CD14-positive monocyte (primary cell): Measurements from ENCODE around the gene DOC2A. TPM values are rescaled to one million over a fixed set of nuclear protein-coding genes. Genes with fewer than 3 reads are reported as not detected.
A peak's percentile ranks its signal among the peaks of the same experiment; 100 is the strongest.

Experiments
- DNase-seq, 3 donors: peaks; one replicate each; pipeline ENCODE4 v3.0.0-alpha.2; 2011 to 2022
- H2AFZ ChIP-seq: 2 replicates; pipeline ENCODE4 v1.6.0; 2012; ENCODE audit warnings: mild to moderate bottlenecking, low read depth, low read length, inconsistent platforms; ENCODE audit not compliant: insufficient read depth, poor library complexity, severe bottlenecking
- H3K27ac ChIP-seq, 2 donors: 1 replicate in 1 of 2; 2 replicates in 1 of 2; pipeline ENCODE4 v1.5.1; 2012 to 2013; ENCODE audit warnings: low read length in 2 of 2, control low read depth in 1 of 2, inconsistent platforms in 1 of 2, low read depth in 1 of 2, mild to moderate bottlenecking in 1 of 2
- H3K27me3 ChIP-seq, 2 donors: one replicate each; pipeline versions ENCODE4 v1.6.0 to v1.6.1; 2011 to 2013; ENCODE audit warnings: low read length in 2 of 2; ENCODE audit not compliant: control insufficient read depth in 2 of 2, insufficient read depth in 2 of 2
- H3K36me3 ChIP-seq, 2 donors: replicated peaks in 1 of 2; 1 replicate in 1 of 2; 2 replicates in 1 of 2; pipeline versions ENCODE4 v1.5.1 to v1.6.1; 2012 to 2013; ENCODE audit warnings: low read length in 2 of 2, control low read depth in 1 of 2, inconsistent platforms in 1 of 2, mild to moderate bottlenecking in 1 of 2; ENCODE audit not compliant: insufficient read depth in 2 of 2, control insufficient read depth in 1 of 2
- H3K4me1 ChIP-seq, 2 donors: 1 replicate in 1 of 2; 2 replicates in 1 of 2; pipeline versions ENCODE4 v1.5.1 to v1.6.1; 2012 to 2013; ENCODE audit warnings: low read length in 2 of 2, control low read depth in 1 of 2, inconsistent platforms in 1 of 2, mild to moderate bottlenecking in 1 of 2, moderate library complexity in 1 of 2; ENCODE audit not compliant: insufficient read depth in 2 of 2, control insufficient read depth in 1 of 2
- H3K4me2 ChIP-seq: replicated peaks from 2 replicates; pipeline ENCODE3; 2012; ENCODE audit warnings: low read length, moderate library complexity, mild to moderate bottlenecking; ENCODE audit not compliant: poor library complexity, severe bottlenecking; ENCODE audit errors: extremely low read depth
- H3K4me3 ChIP-seq, 3 experiments: fragments of 200-600 bp in 1 of 3; sonication (generic) in 1 of 3; replicated peaks in 1 of 3; 1 replicate in 2 of 3; 2 replicates in 1 of 3; pipeline ENCODE4 v1.5.1; 2011 to 2013; ENCODE audit warnings: low read length in 3 of 3, mild to moderate bottlenecking in 3 of 3, control low read depth in 2 of 3, low read depth in 2 of 3, inconsistent platforms in 1 of 3, moderate library complexity in 1 of 3
- H3K79me2 ChIP-seq: 2 replicates; pipeline ENCODE4 v1.6.0; 2012; ENCODE audit warnings: mild to moderate bottlenecking, control low read depth, inconsistent platforms, low read length, moderate library complexity; ENCODE audit not compliant: insufficient read depth
- H3K9ac ChIP-seq: 2 replicates; pipeline ENCODE4 v1.6.0; 2017; ENCODE audit warnings: low read length, mild to moderate bottlenecking; ENCODE audit not compliant: insufficient read depth, poor library complexity, severe bottlenecking
- H3K9me3 ChIP-seq, 2 donors: replicated peaks in 1 of 2; 1 replicate in 1 of 2; 2 replicates in 1 of 2; pipeline versions ENCODE4 v1.5.1 to v1.6.1; 2012 to 2013; ENCODE audit warnings: low read length in 2 of 2, control low read depth in 1 of 2; ENCODE audit not compliant: control insufficient read depth in 1 of 2, insufficient read depth in 1 of 2
- H4K20me1 ChIP-seq: 2 replicates; pipeline ENCODE4 v1.6.0; 2012; ENCODE audit warnings: mild to moderate bottlenecking, low read length, control low read depth, moderate library complexity; ENCODE audit not compliant: insufficient read depth
- H3K27ac Mint-ChIP-seq, 7 donors: one replicate each; pipeline ENCODE4 v1.8.0; 2020; ENCODE audit warnings: mild to moderate bottlenecking in 7 of 7, mixed read lengths in 7 of 7, moderate library complexity in 6 of 7, inconsistent platforms in 2 of 7
- H3K27me3 Mint-ChIP-seq, 3 donors: one replicate each; pipeline ENCODE4 v1.8.0; 2021 to 2022; ENCODE audit warnings: low read depth in 3 of 3, mild to moderate bottlenecking in 3 of 3, mixed read lengths in 3 of 3, moderate library complexity in 3 of 3, inconsistent platforms in 1 of 3
- H3K36me3 Mint-ChIP-seq, 2 donors: one replicate each; pipeline ENCODE4 v1.8.0; 2020; ENCODE audit warnings: mixed read lengths in 2 of 2, inconsistent platforms in 1 of 2, mild to moderate bottlenecking in 1 of 2
- H3K4me1 Mint-ChIP-seq: one replicate; pipeline ENCODE4 v1.8.0; 2020; ENCODE audit warnings: mild to moderate bottlenecking, mixed read lengths
- H3K4me3 Mint-ChIP-seq, 2 donors: one replicate each; pipeline ENCODE4 v1.8.0; 2020; ENCODE audit warnings: mild to moderate bottlenecking in 2 of 2, mixed read lengths in 2 of 2, moderate library complexity in 1 of 2
- H3K9me3 Mint-ChIP-seq, 7 donors: one replicate each; pipeline ENCODE4 v1.8.0; 2020 to 2022; ENCODE audit warnings: mixed read lengths in 7 of 7, mild to moderate bottlenecking in 6 of 7, moderate library complexity in 6 of 7, inconsistent platforms in 2 of 7
- WGBS: methylation state at CpG from one replicate; pipeline ENCODE4 v1.1.5; 2013; ENCODE audit warnings: missing lambda C conversion rate; ENCODE audit not compliant: insufficient coverage; 5-methylcytosine and 5-hydroxymethylcytosine counted together
- intact Hi-C, 2 donors: fragments of 100-400 bp; cut with micrococcal nuclease; formaldehyde crosslinking; loops; one replicate each; pipeline versions ENCODE4 v1.15.0 to v1.15.1; 2023
- polyA minus RNA-seq: library from RNA; depleted of rRNA, polyadenylated mRNA; stranded (reverse); fragments of >200 nt; gene quantifications from 2 replicates; pipeline ENCODE4 v1.2.3, GENCODE V29; 2012
- polyA plus RNA-seq, 3 donors: library from polyadenylated mRNA; depleted of rRNA in 1 of 3; unstranded in 2 of 3; stranded (reverse) in 1 of 3; fragments of 300-500 nt in 2 of 3; fragments of >200 nt in 1 of 3; fragmentation: Illumina TruSeq in 2 of 3; gene quantifications; 1 replicate in 2 of 3; 2 replicates in 1 of 3; pipeline ENCODE4 v1.2.3, GENCODE V29; 2012 to 2021
- total RNA-seq, 12 experiments: library from RNA in 1 of 12; stranded (reverse) in 1 of 12; fragments of 120-200 nt in 1 of 12; gene quantifications; one replicate each; pipeline ENCODE4 v1.2.4 and lab custom pipeline; 2013 to 2026; ENCODE audit warnings: mixed read lengths in 6 of 12, inconsistent platforms in 1 of 12
- TF ChIP-seq, protein P1 (sequence below): fragments of 200-600 bp; IDR thresholded peaks from one replicate; pipeline ENCODE4 v1.8.0; 2022; ENCODE audit warnings: antibody characterized with exemption, mild to moderate bottlenecking

Gene DOC2A
- 0.37 TPM for total RNA-seq (2013)
- 1 to 10 TPM in 1 of 3 donors, under 1 TPM in 2; 0.23 to 3.7 (median 0.66) TPM for polyA plus RNA-seq
- 0.16 and 0.69 TPM in 2 replicates for polyA minus RNA-seq
- total RNA-seq (lab: John Stamatoyannopoulos, UW): 0.08 to 2.3 (median 0.62) reads per million in 11 experiments

DNA sequence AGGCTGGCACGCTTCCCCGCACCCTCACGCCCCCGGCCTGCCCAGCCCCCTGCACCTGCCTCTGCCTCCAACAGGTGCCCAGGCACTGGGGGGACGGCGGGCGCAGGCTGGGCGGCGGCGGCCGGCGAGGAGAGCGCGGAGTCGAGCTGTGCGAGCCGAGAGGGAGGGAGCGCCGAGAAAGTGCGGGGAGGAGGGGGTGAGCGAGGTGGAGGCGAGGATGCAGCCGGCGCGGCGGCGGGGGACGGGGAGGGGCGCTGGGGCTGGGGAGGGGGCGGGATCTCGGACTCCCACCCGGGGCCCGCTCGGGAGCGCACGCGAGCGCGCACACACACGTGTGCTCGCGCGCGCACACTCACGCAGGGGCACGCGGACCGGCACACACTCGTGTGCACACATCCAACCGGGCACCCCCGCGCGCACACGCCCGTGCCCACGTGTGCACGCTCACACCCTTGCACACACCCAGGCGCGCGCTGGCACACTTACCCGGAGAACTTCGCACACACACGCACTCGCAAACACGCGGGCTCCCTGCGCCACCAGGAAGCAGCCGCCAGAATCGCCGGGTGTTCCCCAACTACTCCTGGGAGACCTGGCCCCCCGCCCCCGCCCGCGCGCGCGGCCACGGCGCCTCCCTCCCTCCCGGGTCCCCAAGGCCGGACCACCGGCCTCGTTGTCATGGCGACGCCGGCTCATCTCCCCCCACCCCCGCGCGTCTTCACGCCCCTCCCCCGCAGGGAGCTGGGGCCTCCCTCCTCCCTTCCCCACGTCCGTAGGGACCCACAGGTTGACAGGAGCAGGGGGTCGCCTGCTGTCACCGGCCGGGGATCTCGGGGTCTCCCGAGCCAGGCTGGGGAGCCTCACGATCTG lies at the start of gene DOC2A:
TSS of gene DOC2A (minus strand) at position 184 of the 870 bp plus-strand sequence. CDS start 805 bp downstream, outside the sequence.
- no peak within 1 kb of the TSS for H3K27ac Mint-ChIP-seq
- Histone ChIP-seq H4K20me1 (no peaks in the 10 kb centered on the region), H3K79me2 (no peaks in the 10 kb centered on the region), H3K4me1 (peaks cover 10 to 17% of the 10 kb centered on the region in 2 donors), H3K9ac (no peak within 1 kb of the TSS), H3K4me2 (peak within 1 kb of the TSS; percentile 74), H2AFZ (peak within 1 kb of the TSS; percentile 59), H3K9me3 (peaks cover 0 to 12% of the 10 kb centered on the region in 2 donors), H3K27me3 (peaks cover 18 to 39% of the 10 kb centered on the region in 2 donors), H3K36me3 (no peaks in the 10 kb centered on the region), H3K27ac (no peak within 1 kb of the TSS), H3K4me3 (peak within 1 kb of the TSS; percentile 8 to 63 (median 9))
- intact Hi-C loops: no loop called here
- H3K4me1 Mint-ChIP-seq: peaks cover 7% of the 10 kb centered on the region
- peaks cover 0 to 17% (median 3%) of the 10 kb centered on the region in 7 donors for H3K9me3 Mint-ChIP-seq
- TF ChIP-seq, protein P1, sequence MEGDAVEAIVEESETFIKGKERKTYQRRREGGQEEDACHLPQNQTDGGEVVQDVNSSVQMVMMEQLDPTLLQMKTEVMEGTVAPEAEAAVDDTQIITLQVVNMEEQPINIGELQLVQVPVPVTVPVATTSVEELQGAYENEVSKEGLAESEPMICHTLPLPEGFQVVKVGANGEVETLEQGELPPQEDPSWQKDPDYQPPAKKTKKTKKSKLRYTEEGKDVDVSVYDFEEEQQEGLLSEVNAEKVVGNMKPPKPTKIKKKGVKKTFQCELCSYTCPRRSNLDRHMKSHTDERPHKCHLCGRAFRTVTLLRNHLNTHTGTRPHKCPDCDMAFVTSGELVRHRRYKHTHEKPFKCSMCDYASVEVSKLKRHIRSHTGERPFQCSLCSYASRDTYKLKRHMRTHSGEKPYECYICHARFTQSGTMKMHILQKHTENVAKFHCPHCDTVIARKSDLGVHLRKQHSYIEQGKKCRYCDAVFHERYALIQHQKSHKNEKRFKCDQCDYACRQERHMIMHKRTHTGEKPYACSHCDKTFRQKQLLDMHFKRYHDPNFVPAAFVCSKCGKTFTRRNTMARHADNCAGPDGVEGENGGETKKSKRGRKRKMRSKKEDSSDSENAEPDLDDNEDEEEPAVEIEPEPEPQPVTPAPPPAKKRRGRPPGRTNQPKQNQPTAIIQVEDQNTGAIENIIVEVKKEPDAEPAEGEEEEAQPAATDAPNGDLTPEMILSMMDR: no peak
- peaks cover 2 to 4% of the 10 kb centered on the region in 2 donors for H3K36me3 Mint-ChIP-seq
- H3K27me3 Mint-ChIP-seq: peaks cover 38 to 67% (median 51%) of the 10 kb centered on the region in 3 donors
- H3K4me3 Mint-ChIP-seq: peak within 1 kb of the TSS; percentile 61 to 83
- no peak for DNase-seq
- 0% methylated on average over 41 of the region's 99 CpGs for WGBS

DNA sequence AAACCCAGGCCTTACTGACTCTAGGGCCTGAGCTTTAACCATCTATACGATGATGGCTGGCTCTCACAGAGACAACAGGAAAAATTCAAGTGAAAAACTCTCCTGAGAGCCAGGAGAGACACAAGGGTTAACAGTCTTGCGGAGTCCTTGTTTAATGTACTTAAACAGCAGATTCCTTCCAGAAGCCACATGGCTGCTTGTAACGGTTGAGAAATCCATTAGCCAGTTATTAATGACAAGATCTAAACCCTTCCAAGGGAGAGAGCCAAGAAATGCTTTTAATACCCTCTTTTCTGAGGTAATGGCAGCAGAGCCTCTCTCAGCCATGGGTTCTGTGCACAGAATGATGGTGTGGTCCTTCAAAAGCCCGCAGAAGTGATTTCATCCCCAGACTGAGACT lies 49.5 kb upstream of the DOC2A start:
- no peak for DNase-seq
- TF ChIP-seq, protein P1: no peak
- Histone ChIP-seq H4K20me1 (no peaks in the 10 kb centered on the region), H3K27me3 (no peaks in the 10 kb centered on the region), H3K9ac (no peak overlapping the region), H3K36me3 (no peaks in the 10 kb centered on the region), H2AFZ (no peak overlapping the region), H3K4me2 (no peak overlapping the region), H3K79me2 (peaks cover 16% of the 10 kb centered on the region), H3K9me3 (no peaks in the 10 kb centered on the region), H3K27ac (no peak overlapping the region), H3K4me3 (no peak overlapping the region), H3K4me1 (peaks cover 16 to 21% of the 10 kb centered on the region in 2 donors)
- H3K9me3 Mint-ChIP-seq: peaks cover 0 to 2% (median 0%) of the 10 kb centered on the region in 7 donors
- H3K27ac Mint-ChIP-seq: no peak overlapping the region
- H3K27me3 Mint-ChIP-seq: peaks cover 0 to 3% (median 0%) of the 10 kb centered on the region in 3 donors
- H3K4me1 Mint-ChIP-seq: peaks cover 14% of the 10 kb centered on the region
- intact Hi-C loops: no loop called here
- no peaks in the 10 kb centered on the region for H3K36me3 Mint-ChIP-seq
- no peak overlapping the region for H3K4me3 Mint-ChIP-seq
- 100% methylated on average over 4 of the region's 4 CpGs for WGBS
